ENCODE results near the gene TJP1. TPM values are rescaled to one million over a fixed set of nuclear protein-coding genes. Genes with fewer than 3 reads are reported as not detected.
A peak's percentile ranks its signal among the peaks of the same experiment; 100 is the strongest.
"Not testable (repeated sequence)": the region's sequence is repeated elsewhere in the genome, so short reads cannot be mapped to it uniquely, and the experiment has no call there.

Gene TJP1
- total RNA-seq, 1 donor from 2014 or later, result 76.2 TPM

- no peak for DNase-seq
Observed at GRCh38 chr15:29681166-29681845, 141.0 kb downstream of the TJP1 start.

GRCh38 chr15:29680465-29681165, 141.7 kb downstream of the TJP1 start:
- peak; percentile 43 for DNase-seq

GRCh38 chr15:29678504-29679034, 143.7 kb downstream of the TJP1 start:
- no peak for DNase-seq

- no peak for DNase-seq
Observed at GRCh38 chr15:29677871-29678461, 144.3 kb downstream of the TJP1 start.

- DNase-seq, result no peak
Observed at GRCh38 chr15:29677455-29677854, 144.8 kb downstream of the TJP1 start.

- peak; percentile 57 for DNase-seq
Observed at GRCh38 chr15:29676961-29677402, 145.3 kb downstream of the TJP1 start.

- DNase-seq, result peak; percentile 21
Observed at GRCh38 chr15:29676374-29676960, 145.8 kb downstream of the TJP1 start.

GRCh38 chr15:29675791-29676301, 146.4 kb downstream of the TJP1 start:
- no peak for DNase-seq

GRCh38 chr15:29674661-29675533, 147.4 kb downstream of the TJP1 start:
- peak; percentile 74 for DNase-seq

GRCh38 chr15:29672923-29673809, 149.1 kb downstream of the TJP1 start:
- DNase-seq, result no peak

- no peak for DNase-seq
Observed at GRCh38 chr15:29672446-29672845, 149.8 kb downstream of the TJP1 start.

GRCh38 chr15:29672046-29672445, 150.2 kb downstream of the TJP1 start:
- DNase-seq, result not testable (repeated sequence)

GRCh38 chr15:29670998-29671981, 151.0 kb downstream of the TJP1 start:
- no peak for DNase-seq

GRCh38 chr15:29670266-29670665, 152.0 kb downstream of the TJP1 start:
- no peak for DNase-seq

- DNase-seq, result no peak
Observed at GRCh38 chr15:29669823-29670222, 152.4 kb downstream of the TJP1 start.

- peak; percentile 56 for DNase-seq
Observed at GRCh38 chr15:29668120-29668602, 154.1 kb downstream of the TJP1 start.

GRCh38 chr15:29666241-29666640, 156.0 kb downstream of the TJP1 start:
- no peak for DNase-seq

GRCh38 chr15:29665444-29666003, 156.7 kb downstream of the TJP1 start:
- peak; percentile 26 for DNase-seq

- DNase-seq, result no peak
Observed at GRCh38 chr15:29664406-29664805, 157.9 kb downstream of the TJP1 start.
